ENCODE measurements around the gene CFAP206.

The CFAP206 gene, protein sequence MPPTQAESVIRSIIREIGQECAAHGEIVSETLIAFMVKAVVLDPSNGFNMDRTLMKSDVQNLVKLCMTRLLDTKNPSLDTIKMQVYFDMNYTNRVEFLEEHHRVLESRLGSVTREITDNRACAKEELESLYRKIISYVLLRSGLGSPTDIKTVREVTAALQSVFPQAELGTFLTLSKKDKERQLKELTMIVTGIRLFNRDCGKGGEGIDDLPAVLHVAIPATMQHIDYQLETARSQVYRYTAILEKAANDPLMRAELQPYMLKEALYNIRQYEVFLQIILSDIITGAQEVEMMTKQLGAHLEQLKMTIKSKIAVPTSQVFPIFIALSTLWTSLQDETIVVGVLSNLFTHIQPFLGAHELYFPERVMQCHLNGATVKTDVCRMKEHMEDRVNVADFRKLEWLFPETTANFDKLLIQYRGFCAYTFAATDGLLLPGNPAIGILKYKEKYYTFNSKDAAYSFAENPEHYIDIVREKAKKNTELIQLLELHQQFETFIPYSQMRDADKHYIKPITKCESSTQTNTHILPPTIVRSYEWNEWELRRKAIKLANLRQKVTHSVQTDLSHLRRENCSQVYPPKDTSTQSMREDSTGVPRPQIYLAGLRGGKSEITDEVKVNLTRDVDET

DNA sequence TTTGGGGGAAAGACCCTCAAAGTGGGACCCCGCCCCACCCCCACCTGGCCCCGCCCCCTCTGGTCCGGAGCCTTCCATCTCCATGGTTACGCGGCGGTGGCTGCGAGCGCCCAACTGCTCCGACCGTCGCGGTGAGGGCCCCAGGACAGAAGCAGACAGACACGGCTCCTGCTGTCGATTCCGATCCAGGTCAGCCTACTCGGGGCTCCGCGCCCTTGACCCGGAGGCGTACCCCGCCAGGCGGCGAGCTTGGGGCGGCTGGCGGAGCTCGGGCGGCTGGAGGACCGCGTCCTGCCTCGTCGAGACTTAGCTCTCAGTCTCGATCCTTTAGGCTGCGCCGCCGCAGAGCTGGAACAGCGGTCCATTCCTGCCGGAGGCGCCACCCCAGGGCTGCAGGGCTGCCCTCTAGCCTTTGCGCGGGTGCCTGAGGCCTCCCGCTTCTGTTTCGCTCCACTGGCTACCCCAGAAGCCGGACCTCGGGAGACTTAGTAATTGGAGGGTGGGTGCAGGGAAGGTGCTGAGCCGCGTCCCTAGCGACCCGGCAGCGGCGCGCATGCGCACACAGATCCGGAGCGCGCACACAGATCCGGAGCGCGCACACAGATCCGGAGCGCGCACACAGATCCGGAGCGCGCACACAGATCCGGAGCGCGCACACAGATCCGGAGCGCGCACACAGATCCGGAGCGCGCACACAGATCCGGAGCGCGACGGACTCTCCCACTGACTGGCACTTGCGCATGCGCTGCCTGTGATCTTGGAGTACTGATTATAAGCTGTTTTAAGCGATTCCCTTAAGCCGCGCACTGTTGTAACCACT lies at the start of gene CFAP206:
TSS of gene CFAP206 (plus strand) at position 72 of the 820 bp plus-strand sequence. CDS start 1,868 bp downstream, outside the sequence.
- in situ Hi-C loops (cut with MboI; ENCODE audit: low sequenced_read_pairs), result no loop called here

DNA sequence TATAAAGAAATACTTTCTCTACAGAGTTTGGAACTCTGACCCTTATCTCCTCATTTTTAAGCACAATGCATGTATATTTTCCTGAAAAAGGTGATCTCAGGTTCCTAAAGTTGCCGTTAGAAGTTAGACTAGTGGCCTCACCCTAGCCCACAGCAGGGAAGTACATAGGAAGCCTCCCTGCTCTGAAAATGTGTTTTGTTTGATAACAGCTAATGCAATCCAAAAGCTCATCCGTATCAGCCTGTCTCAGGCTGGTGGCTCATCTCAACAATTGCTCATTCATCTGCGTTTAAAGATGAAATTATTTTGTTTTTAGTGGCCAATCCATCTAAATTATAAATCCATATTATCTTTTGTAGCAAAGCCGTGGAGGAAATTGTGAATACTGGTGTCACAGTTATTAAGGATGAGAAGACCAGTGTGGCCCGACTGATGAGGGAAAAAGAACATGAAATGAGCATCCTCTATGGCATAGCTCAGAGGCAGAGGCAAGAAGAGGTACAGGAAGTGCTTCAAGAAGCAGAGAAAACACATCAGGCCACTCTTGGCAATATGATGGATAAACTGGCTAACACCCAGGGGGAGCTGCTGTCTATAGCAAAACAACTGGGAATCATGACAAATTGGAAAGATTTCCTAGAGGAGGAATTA lies 43.0 kb upstream of the CFAP206 start:
- in situ Hi-C loops (cut with MboI; ENCODE audit: low sequenced_read_pairs), result no loop called here

- in situ Hi-C loops (cut with MboI; ENCODE audit: low sequenced_read_pairs), result no loop called here
Measured at GRCh38 chr6:87366072-87366827, 41.5 kb upstream of the CFAP206 start.

DNA sequence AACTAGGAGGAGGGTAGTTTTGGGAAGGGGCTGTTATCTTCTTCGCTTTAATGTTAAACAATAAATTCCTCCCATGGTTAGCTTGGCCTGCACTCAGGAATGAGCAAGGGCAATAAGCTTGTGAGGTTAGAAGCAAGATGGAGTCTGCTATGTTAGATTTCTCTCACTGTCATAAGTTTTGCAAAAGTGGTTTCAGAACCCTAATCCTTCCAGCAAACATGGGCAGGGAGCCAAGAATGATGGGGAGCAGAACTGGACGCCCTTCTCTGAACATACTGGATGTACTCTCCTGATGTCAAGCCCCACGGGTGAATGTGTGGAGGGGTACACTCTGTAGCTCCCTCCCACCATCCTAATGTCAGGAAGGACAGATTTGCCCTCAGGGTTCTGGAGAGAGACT lies 40.9 kb upstream of the CFAP206 start:
- in situ Hi-C loops (cut with MboI; ENCODE audit: low sequenced_read_pairs), result no loop called here

- in situ Hi-C loops (cut with MboI; ENCODE audit: low sequenced_read_pairs), result no loop called here
Measured at GRCh38 chr6:87373377-87373776, 34.4 kb upstream of the CFAP206 start.

GRCh38 chr6:87375315-87375714 lies 32.5 kb upstream of the CFAP206 start:
- in situ Hi-C loops (cut with MboI; ENCODE audit: low sequenced_read_pairs), result no loop called here

GRCh38 chr6:87376643-87377042 lies 31.1 kb upstream of the CFAP206 start:
- in situ Hi-C loops (cut with MboI; ENCODE audit: low sequenced_read_pairs), result no loop called here

DNA sequence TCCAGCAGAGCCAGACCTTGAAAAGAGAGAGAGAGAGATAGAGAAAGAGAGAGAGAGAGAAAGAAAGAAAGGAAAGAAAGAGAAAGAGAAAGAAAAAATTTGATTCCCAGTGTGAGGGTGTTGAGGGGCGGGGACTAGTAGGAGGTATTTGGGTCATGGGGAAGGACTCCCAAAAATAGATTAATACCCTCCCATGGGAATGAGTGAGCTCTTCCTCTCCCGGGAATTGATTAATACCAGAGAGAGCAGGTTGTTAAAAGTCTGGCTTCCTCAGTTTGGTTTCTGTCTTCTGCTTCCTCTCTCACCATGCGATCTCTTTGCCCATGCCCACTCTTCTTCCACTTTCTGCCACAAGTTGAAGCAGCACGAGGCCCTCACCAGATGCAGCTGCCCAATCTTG lies 28.8 kb upstream of the CFAP206 start:
- in situ Hi-C loops (cut with MboI; ENCODE audit: low sequenced_read_pairs), result no loop called here

- in situ Hi-C loops (cut with MboI; ENCODE audit: low sequenced_read_pairs), result no loop called here
Measured at GRCh38 chr6:87382861-87383260, 24.9 kb upstream of the CFAP206 start.

GRCh38 chr6:87384038-87384437 lies 23.7 kb upstream of the CFAP206 start:
- in situ Hi-C loops (cut with MboI; ENCODE audit: low sequenced_read_pairs), result no loop called here

DNA sequence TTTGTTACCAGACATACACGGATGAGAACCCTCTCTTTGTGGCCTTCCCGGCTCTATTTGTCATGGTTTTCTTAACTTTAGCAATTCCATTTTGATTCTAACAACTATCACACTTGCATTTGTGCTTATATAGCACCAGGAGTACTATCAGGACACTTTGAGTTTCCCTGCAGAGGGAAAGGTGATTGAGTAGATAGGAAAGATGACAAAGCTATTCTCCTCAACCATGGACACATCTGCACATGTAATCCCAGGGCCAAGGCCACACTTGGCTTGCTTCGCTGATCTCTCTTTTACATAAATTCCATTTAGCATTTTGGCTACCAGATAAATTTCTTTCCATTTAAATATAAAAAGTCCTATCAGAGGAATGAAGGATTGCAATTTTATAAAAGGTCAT lies 23.3 kb upstream of the CFAP206 start:
- in situ Hi-C loops (cut with MboI; ENCODE audit: low sequenced_read_pairs), result no loop called here

- in situ Hi-C loops (cut with MboI; ENCODE audit: low sequenced_read_pairs), result no loop called here
Measured at GRCh38 chr6:87391334-87391733, 16.4 kb upstream of the CFAP206 start.

DNA sequence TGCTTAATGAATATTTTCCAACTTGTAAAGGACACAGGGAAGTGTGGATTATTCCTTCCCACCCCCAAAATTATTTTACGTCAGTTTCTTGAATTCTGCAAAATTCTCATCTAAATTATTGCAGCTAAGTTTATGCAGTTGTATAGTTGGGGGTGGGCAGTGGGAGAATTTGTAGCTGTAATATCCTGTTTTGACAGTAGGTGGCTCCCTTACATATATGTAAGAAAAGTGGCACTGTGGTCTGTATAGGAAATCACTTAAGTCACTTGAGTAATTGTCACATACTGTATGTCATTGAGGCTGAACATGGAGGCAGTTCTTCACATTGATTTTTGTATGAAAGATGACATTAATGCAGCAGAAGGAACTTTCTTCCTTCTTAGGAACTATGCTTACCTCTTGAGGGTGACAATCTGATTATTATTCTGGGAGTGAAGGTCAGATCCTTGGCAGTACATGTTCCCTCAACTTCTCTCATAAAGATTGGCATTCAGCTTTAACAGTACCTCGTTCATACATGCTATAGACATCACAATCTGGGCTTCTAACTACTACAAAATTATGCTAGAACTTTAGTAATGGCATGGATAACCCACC lies 14.6 kb upstream of the CFAP206 start:
- in situ Hi-C loops (cut with MboI; ENCODE audit: low sequenced_read_pairs), result no loop called here

DNA sequence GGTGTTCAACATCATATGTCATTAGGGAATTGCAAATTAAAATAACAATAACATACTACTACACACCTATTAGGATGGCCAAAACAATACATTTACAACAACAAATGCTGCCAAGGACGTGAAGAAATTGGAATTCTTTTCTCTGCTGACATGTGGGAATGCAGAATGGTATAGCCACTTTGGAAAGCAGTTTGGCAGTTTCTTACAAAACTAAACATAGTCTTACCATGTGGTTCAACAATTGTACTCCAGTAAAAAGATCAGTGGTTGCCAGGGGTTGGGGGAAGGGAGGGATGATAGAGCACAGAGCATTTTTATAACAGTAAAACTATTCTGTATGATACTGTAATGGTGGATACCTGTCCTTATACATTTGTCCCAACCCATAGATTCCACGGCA lies 12.3 kb upstream of the CFAP206 start:
- in situ Hi-C loops (cut with MboI; ENCODE audit: low sequenced_read_pairs), result no loop called here

- in situ Hi-C loops (cut with MboI; ENCODE audit: low sequenced_read_pairs), result no loop called here
Measured at GRCh38 chr6:87396595-87397392, 11.0 kb upstream of the CFAP206 start.

GRCh38 chr6:87397656-87398055 lies 10.1 kb upstream of the CFAP206 start:
- in situ Hi-C loops (cut with MboI; ENCODE audit: low sequenced_read_pairs), result no loop called here

DNA sequence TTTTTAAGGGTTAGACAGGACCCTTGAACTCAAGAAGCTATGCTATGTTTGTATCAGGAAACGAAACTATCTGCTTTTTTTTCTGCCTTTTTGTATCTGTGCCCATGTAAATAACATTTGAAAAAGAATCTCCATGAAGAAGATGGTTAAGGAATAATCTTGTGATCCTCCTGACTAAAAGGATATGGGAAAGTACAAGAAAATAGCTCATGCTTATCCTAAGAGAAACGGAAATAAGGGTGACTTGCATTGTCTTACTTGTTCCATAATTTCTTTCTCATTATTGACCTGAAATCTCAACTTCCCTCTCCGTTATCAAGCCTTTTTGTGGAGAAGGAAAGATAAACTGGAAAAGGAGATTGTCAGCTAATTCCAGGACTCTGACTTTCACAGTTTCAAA lies 5.9 kb upstream of the CFAP206 start:
- in situ Hi-C loops (cut with MboI; ENCODE audit: low sequenced_read_pairs), result no loop called here

- in situ Hi-C loops (cut with MboI; ENCODE audit: low sequenced_read_pairs), result no loop called here
Measured at GRCh38 chr6:87407561-87407900, 241 bp upstream of the CFAP206 start.

DNA sequence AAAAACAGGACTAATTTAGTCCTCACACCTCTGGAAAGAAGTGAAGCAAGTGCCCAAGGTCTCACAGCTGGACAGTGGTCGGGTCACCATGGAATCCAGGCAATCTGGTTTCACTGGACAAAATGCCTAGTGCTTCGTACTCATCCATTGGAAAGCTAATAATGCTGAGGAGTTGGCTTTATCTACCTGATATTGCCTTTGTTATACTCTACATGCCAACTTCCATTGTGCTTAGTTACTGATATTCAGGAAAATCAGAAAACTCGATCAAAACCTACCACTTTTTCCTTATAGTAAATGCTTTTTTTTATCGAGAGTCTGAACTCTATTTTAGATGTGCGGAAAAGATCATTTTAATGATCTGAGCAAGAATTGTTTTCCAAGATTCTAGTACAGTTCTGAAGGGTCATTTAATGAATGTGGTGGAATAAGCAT lies 966 bp downstream of the CFAP206 start:
- in situ Hi-C loops (cut with MboI; ENCODE audit: low sequenced_read_pairs), result no loop called here

Data from HL-60/S4 treated with phorbol 12-myristate 13-acetate at 8.2 ng/mL for 4 days and 3 days (cell line).